WTC11 (cell line): Measurements from ENCODE around the gene SLC13A4. TPM values are rescaled to one million over a fixed set of nuclear protein-coding genes. Genes with fewer than 3 reads are reported as not detected.
A peak's percentile ranks its signal among the peaks of the same experiment; 100 is the strongest.

Experiments
- ATAC-seq: fragments of 200-7000 bp; cut with Tn5 transposase; 2 replicates; pipeline ENCODE4 v1.10.0; 2021; ENCODE audit warnings: mild to moderate bottlenecking, moderate library complexity
- CTCF ChIA-PET: fragments of 300-600 bp; sonication (Branson Sonifier 250); formaldehyde crosslinking; loops from one replicate; lab custom pipeline; 2021; ENCODE audit warnings: antibody characterized with exemption; lab: Charles Lee
- POLR2A ChIA-PET: fragments of 350-600 bp; sonication (Branson Sonifier 250); formaldehyde crosslinking; loops from one replicate; lab custom pipeline; 2021; ENCODE audit warnings: antibody characterized with exemption; lab: Charles Lee
- DNase-seq: peaks from one replicate; pipeline ENCODE4 v3.0.0; 2021; ENCODE audit warnings: low spot score
- H3K27ac Mint-ChIP-seq: 2 replicates; pipeline ENCODE4 v1.8.0; 2021; ENCODE audit warnings: mixed read lengths
- H3K27me3 Mint-ChIP-seq: 2 replicates; pipeline ENCODE4 v1.8.0; 2021; ENCODE audit warnings: low read depth, mild to moderate bottlenecking, moderate library complexity, mixed read lengths
- H3K36me3 Mint-ChIP-seq: 2 replicates; pipeline ENCODE4 v1.8.0; 2021; ENCODE audit warnings: mixed read lengths
- H3K4me1 Mint-ChIP-seq: 2 replicates; pipeline ENCODE4 v1.8.0; 2022; ENCODE audit warnings: mixed read lengths
- H3K4me3 Mint-ChIP-seq: 2 replicates; pipeline ENCODE4 v1.8.0; 2021; ENCODE audit warnings: mild to moderate bottlenecking, moderate library complexity, mixed read lengths
- H3K9me3 Mint-ChIP-seq: 2 replicates; pipeline ENCODE4 v1.8.0; 2021; ENCODE audit warnings: mixed read lengths
- ATF1 ChIP-seq: sonication (generic); formaldehyde crosslinking; IDR thresholded peaks from 2 replicates; pipeline ENCODE4 v1.8.1; 2023; ENCODE audit warnings: mild to moderate bottlenecking, moderate library complexity, missing genetic modification reagents
- CDX4 ChIP-seq: fragments of 250-450 bp; sonication (Bioruptor Pico); IDR thresholded peaks from 2 replicates; pipeline ENCODE4 v1.9.0; 2021; ENCODE audit warnings: moderate library complexity, mild to moderate bottlenecking, inconsistent platforms, borderline replicate concordance
- E2F5 ChIP-seq: sonication (generic); formaldehyde crosslinking; IDR thresholded peaks from 2 replicates; pipeline ENCODE4 v1.8.1; 2022; ENCODE audit warnings: mild to moderate bottlenecking, moderate library complexity, missing genetic modification reagents
- ETV6 ChIP-seq: sonication (generic); formaldehyde crosslinking; IDR thresholded peaks from 2 replicates; pipeline ENCODE4 v1.8.1; 2022; ENCODE audit warnings: mild to moderate bottlenecking, missing genetic modification reagents
- GABPB1 ChIP-seq: sonication (generic); formaldehyde crosslinking; IDR thresholded peaks from 2 replicates; pipeline ENCODE4 v1.8.1; 2023; ENCODE audit warnings: mild to moderate bottlenecking, missing genetic modification reagents
- GRHL2 ChIP-seq: fragments of 250-450 bp; sonication (Bioruptor Pico); IDR thresholded peaks from 2 replicates; pipeline ENCODE4 v1.8.0; 2022; ENCODE audit warnings: mild to moderate bottlenecking, moderate library complexity; ENCODE audit not compliant: insufficient replicate concordance, severe bottlenecking
- IRF2 ChIP-seq: sonication (generic); formaldehyde crosslinking; IDR thresholded peaks from 2 replicates; pipeline ENCODE4 v1.8.0; 2022; ENCODE audit warnings: low read depth, missing genetic modification reagents, borderline replicate concordance
- JAZF1 ChIP-seq: fragments of 250-450 bp; sonication (Bioruptor Pico); IDR thresholded peaks from 2 replicates; pipeline ENCODE4 v1.9.0; 2021; ENCODE audit warnings: moderate library complexity, mild to moderate bottlenecking, inconsistent platforms
- JUN ChIP-seq: sonication (generic); formaldehyde crosslinking; IDR thresholded peaks from 2 replicates; pipeline ENCODE4 v1.8.0; 2023; ENCODE audit warnings: mild to moderate bottlenecking, missing genetic modification reagents
- MXD4 ChIP-seq: fragments of 250-450 bp; sonication (Bioruptor Pico); IDR thresholded peaks from 2 replicates; pipeline ENCODE4 v1.8.0; 2021; ENCODE audit warnings: mild to moderate bottlenecking, moderate library complexity, borderline replicate concordance
- NFATC4 ChIP-seq: fragments of 250-450 bp; sonication (Bioruptor Pico); IDR thresholded peaks from 2 replicates; pipeline ENCODE4 v1.9.0; 2021; ENCODE audit warnings: mild to moderate bottlenecking
- NFYB ChIP-seq: sonication (generic); formaldehyde crosslinking; conservative IDR thresholded peaks from 2 replicates; pipeline ENCODE4 v1.8.0; 2022; ENCODE audit warnings: low read depth, missing genetic modification reagents
- OVOL2 ChIP-seq: fragments of 250-450 bp; sonication (Bioruptor Pico); IDR thresholded peaks from 2 replicates; pipeline ENCODE4 v1.9.0; 2021; ENCODE audit warnings: mild to moderate bottlenecking, borderline replicate concordance
- SOX15 ChIP-seq: fragments of 250-450 bp; sonication (Bioruptor Pico); IDR thresholded peaks from 2 replicates; pipeline ENCODE4 v1.9.0; 2021; ENCODE audit warnings: mild to moderate bottlenecking
- SP1 ChIP-seq: sonication (generic); formaldehyde crosslinking; conservative IDR thresholded peaks from 2 replicates; pipeline ENCODE4 v1.8.1; 2022; ENCODE audit warnings: missing genetic modification reagents
- TEAD1 ChIP-seq: sonication (generic); formaldehyde crosslinking; IDR thresholded peaks from 2 replicates; pipeline ENCODE4 v1.8.0; 2022; ENCODE audit warnings: mild to moderate bottlenecking, missing genetic modification reagents
- ZNF121 ChIP-seq: sonication (generic); formaldehyde crosslinking; IDR thresholded peaks from 2 replicates; pipeline ENCODE4 v1.8.0; 2023; ENCODE audit warnings: missing genetic modification reagents
- ZNF317 ChIP-seq: sonication (generic); formaldehyde crosslinking; IDR thresholded peaks from 2 replicates; pipeline ENCODE4 v1.8.1; 2023; ENCODE audit warnings: low read depth, mild to moderate bottlenecking, moderate library complexity, missing genetic modification reagents, borderline replicate concordance
- total RNA-seq: library from RNA; stranded (reverse); gene quantifications from 3 replicates; pipeline ENCODE4 v1.2.3, GENCODE V29; 2021
- TF ChIP-seq, protein P1 (sequence below): sonication (generic); formaldehyde crosslinking; IDR thresholded peaks from 2 replicates; pipeline ENCODE4 v1.8.1; 2023; ENCODE audit warnings: mild to moderate bottlenecking, missing genetic modification reagents, moderate library complexity

SLC13A4 gene
- total RNA-seq, 1 experiment from 2014 or later: 1.6 TPM

- no peak for TF ChIP-seq E2F5 (CRISPR knock-in tag)
- no peak for TF ChIP-seq JUN (CRISPR knock-in tag)
- no peak for TF ChIP-seq ETV6 (CRISPR knock-in tag)
- no peak for TF ChIP-seq GABPB1
- TF ChIP-seq IRF2 (CRISPR knock-in tag): no peak
- no peak for TF ChIP-seq ZNF317 (CRISPR knock-in tag)
- no peak for TF ChIP-seq GRHL2 (CRISPR knock-in tag)
- no peak for TF ChIP-seq SOX15 (CRISPR knock-in tag)
- TF ChIP-seq ZNF121 (CRISPR knock-in tag): no peak
Observed at GRCh38 chr7:135775230-135775629, 47.2 kb upstream of the SLC13A4 start (continued).

DNA sequence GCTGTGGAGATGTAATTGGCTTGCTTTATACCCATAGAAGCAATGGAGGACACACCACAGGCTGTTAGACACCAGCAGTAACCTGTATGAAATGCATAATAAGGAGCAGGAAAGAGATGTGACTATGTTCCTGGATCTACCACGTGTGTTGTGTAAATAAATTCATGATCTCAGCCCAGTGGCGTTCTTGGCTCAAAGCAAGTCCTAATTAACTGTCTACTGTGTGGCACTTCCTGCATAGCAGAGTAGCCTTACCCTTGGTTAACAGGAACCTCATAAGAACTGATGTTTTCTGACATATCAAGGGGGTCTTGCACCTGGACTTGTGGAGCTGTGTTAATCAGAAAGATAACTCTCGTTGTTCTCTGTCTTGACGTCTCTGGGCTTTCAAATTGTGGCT lies 46.3 kb upstream of the SLC13A4 start:
- DNase-seq (no peak), ATAC-seq (no peak)
- peaks cover 10% of the 10 kb centered on the region for H3K36me3 Mint-ChIP-seq
- POLR2A ChIA-PET: interaction anchor here (0.5 kb wide), 1 partner anchor 89 kb away, joined by 3 read pairs; no protein-coding TSS in a partner anchor
- TF ChIP-seq E2F5 (CRISPR knock-in tag) (no peak), GABPB1 (no peak), JAZF1 (CRISPR knock-in tag) (no peak), CDX4 (CRISPR knock-in tag) (no peak), OVOL2 (CRISPR knock-in tag) (no peak), ATF1 (CRISPR knock-in tag) (no peak), NFYB (CRISPR knock-in tag) (no peak)
- H3K4me3 Mint-ChIP-seq: no peak overlapping the region
- H3K27ac Mint-ChIP-seq: peak overlapping the region; percentile 46; the same call in 1 of the 2 replicates
- peaks cover 7% of the 10 kb centered on the region; the same call in 1 of the 2 replicates for H3K27me3 Mint-ChIP-seq
- CTCF ChIA-PET: interaction anchor here (1.3 to 3.3 kb wide), 3 partner anchors 24 to 102 kb away, joined by 4 to 15 read pairs (median 4); no protein-coding TSS in a partner anchor
- H3K4me1 Mint-ChIP-seq: peaks cover 17% of the 10 kb centered on the region
- peaks cover 22% of the 10 kb centered on the region for H3K9me3 Mint-ChIP-seq

- peak; percentile 70 for ATAC-seq
- TF ChIP-seq NFATC4 (no peak), NFYB (CRISPR knock-in tag) (no peak), MXD4 (CRISPR knock-in tag) (no peak), SP1 (no peak), OVOL2 (CRISPR knock-in tag) (no peak), TEAD1 (CRISPR knock-in tag) (no peak)
- TF ChIP-seq, protein P1, sequence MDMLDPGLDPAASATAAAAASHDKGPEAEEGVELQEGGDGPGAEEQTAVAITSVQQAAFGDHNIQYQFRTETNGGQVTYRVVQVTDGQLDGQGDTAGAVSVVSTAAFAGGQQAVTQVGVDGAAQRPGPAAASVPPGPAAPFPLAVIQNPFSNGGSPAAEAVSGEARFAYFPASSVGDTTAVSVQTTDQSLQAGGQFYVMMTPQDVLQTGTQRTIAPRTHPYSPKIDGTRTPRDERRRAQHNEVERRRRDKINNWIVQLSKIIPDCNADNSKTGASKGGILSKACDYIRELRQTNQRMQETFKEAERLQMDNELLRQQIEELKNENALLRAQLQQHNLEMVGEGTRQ: no peak
- TF ChIP-seq, all 79 proteins: peak for 0
- 0 out of 2 replicates have a peak overlapping the region, but pooled peaks have one; percentile 57 for H3K27ac Mint-ChIP-seq
- peaks cover 6% of the 10 kb centered on the region; the same call in 1 of the 2 replicates for H3K27me3 Mint-ChIP-seq
- no peak overlapping the region for H3K4me3 Mint-ChIP-seq
- peaks cover 7% of the 10 kb centered on the region for H3K36me3 Mint-ChIP-seq
- H3K9me3 Mint-ChIP-seq: peaks cover 16% of the 10 kb centered on the region
- peaks cover 20% of the 10 kb centered on the region for H3K4me1 Mint-ChIP-seq
- ChIA-PET POLR2A (interaction anchor here (0.5 kb wide), 1 partner anchor 90 kb away, joined by 3 read pairs; no protein-coding TSS in a partner anchor), CTCF (interaction anchor here (0.7 to 3.3 kb wide), 5 partner anchors 25 to 111 kb away, joined by 3 to 15 read pairs (median 4); partner anchors contain the start of gene STMP1)
- DNase-seq: no peak
Observed at GRCh38 chr7:135773464-135773863, 45.5 kb upstream of the SLC13A4 start.
